ENCODE data around the gene TRIM37.
"Not testable (repeated sequence)": the region's sequence is repeated elsewhere in the genome, so short reads cannot be mapped to it uniquely, and the experiment has no call there.

Gene TRIM37

DNA sequence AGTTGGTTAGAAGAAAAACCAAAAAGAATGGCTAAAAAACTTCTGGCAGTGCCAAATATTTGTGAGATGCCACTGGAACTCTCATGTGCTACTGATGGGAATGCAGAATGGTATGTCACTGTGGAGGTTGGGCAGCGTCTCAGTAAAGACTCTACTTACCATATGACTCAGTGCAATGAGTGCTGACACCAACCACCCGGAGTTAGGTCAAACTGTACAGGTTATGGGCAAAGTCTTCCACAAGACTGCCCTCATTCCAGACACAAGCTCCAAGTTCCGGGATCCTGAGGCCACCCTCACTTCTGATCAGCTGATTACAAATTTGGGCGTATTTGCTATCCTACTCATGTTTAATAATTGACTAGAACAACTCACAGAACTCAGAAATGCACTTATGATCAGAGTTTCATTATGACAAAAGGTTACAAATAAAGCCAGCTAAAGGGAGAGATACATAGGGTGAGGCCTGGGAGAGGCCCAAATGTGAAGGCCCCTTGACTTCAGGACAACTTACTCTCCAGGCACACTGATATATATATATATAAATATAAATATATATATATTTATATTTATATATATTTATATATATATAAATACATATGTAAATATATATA lies 114.9 kb downstream of the TRIM37 start:
- no peak for DNase-seq (ENCODE audit: low spot score)

- DNase-seq (ENCODE audit: low spot score), result no peak
Measured at GRCh38 chr17:58989629-58990028, 117.1 kb downstream of the TRIM37 start.

GRCh38 chr17:58985971-58986370 lies 120.7 kb downstream of the TRIM37 start:
- DNase-seq (ENCODE audit: low spot score), result no peak

GRCh38 chr17:58985367-58985766 lies 121.3 kb downstream of the TRIM37 start:
- no peak for DNase-seq (ENCODE audit: low spot score)

GRCh38 chr17:58982626-58983025 lies 124.1 kb downstream of the TRIM37 start:
- no peak for DNase-seq (ENCODE audit: low spot score)

DNA sequence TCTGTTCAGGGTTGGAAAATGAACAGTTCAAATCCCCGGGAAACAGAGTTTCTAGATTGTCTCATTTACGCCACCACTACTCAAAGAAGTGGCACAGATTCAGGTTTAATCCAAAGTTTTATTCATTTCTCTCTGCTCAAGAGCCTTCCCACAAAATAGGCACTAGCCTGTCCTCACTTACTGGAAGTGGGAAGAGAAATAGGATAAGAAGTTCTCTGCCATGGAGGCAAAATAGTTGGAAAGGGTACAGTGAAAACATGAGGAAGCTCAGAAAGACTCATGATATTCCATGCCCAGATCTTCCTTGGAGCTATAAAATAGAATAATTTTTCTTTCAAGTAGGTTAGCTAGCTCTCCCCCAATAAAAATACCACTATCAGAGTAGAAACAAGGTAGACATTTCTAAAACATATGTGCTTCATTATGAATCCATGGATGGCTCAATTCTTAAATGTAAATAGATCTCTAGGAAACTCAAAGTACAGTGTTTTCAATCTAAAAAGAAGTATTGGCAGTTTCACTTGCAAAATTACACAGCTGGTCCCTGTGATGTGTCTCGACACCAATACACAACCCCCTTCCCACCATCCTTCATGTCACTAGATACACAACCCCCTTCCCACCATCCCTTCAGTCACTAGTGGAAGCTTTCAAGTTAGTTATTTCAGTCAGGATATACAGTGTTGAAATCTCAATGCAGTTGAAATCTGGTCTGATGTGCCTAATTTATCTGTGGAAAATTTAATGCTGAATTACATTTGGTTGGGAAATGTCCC lies 125.8 kb downstream of the TRIM37 start:
- DNase-seq (ENCODE audit: low spot score), result no peak

GRCh38 chr17:58976541-58976940 lies 130.1 kb downstream of the TRIM37 start:
- no peak for DNase-seq (ENCODE audit: low spot score)

- DNase-seq (ENCODE audit: low spot score), result no peak
Measured at GRCh38 chr17:58974354-58974753, 132.3 kb downstream of the TRIM37 start.

GRCh38 chr17:58970609-58971450 lies 135.8 kb downstream of the TRIM37 start:
- DNase-seq (ENCODE audit: low spot score), result no peak

DNA sequence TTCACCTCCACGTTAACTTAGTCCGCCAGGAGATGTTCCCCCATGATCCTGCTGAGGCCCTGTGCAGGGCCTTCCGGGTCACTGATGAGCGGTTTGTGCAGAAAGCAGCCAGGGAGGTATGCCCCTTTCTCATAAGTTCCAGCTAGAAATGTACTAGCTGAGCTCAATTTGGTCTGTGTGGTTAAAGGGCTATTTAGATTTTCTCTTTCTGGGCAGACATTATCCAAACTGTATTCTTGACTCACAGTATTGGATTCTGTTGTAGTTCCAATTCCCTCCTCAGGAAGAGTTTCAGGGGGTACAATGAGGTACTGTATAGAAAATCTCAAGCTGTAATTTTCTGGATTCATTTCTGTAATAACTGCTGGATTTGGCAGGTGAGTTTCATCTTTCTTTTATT lies 137.1 kb downstream of the TRIM37 start:
- no peak for DNase-seq (ENCODE audit: low spot score)

GRCh38 chr17:58969156-58969555 lies 137.5 kb downstream of the TRIM37 start:
- no peak for DNase-seq (ENCODE audit: low spot score)

- no peak for DNase-seq (ENCODE audit: low spot score)
Measured at GRCh38 chr17:58968426-58969061, 138.1 kb downstream of the TRIM37 start.

DNA sequence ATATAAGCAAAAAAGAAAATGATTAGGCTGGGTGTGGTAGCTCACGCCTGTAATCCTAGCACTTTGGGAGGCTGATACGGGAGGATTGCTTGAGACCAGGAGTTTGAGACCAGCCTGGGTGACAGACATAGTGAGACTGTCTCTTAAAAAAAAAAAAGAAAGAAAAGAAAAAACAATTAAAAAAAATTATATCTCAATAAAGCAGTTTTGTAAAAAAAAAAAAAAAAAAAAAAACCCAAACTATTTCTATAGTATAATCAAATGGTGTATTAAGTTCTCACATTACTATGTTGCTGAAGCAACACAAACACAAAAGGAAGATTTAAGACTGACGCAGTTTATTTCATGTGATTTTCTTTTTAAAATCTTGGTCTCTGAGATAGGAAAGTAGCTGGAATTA lies 140.5 kb downstream of the TRIM37 start:
- DNase-seq (ENCODE audit: low spot score), result no peak

- no peak for DNase-seq (ENCODE audit: low spot score)
Measured at GRCh38 chr17:58965221-58965620, 141.5 kb downstream of the TRIM37 start.

GRCh38 chr17:58960068-58960467 lies 146.6 kb downstream of the TRIM37 start:
- DNase-seq (ENCODE audit: low spot score), result peak; percentile 8

DNA sequence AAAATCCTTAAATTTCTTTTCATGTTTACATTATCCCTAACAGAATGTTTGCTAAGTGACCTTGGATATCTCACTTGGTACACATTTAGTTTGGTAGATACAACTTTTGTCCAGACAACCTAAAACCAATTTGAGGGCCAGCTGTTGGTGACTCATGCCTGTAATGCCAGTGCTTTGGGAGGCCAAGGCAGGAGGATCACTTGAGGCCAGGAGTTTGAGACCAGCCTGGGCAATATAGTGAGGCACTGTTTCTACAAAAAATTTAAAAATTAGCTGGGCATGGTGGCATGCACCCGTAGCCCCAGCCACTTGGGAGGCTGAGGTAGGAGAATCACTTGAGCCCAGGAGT lies 149.0 kb downstream of the TRIM37 start:
- not testable (repeated sequence) for DNase-seq (ENCODE audit: low spot score)

DNA sequence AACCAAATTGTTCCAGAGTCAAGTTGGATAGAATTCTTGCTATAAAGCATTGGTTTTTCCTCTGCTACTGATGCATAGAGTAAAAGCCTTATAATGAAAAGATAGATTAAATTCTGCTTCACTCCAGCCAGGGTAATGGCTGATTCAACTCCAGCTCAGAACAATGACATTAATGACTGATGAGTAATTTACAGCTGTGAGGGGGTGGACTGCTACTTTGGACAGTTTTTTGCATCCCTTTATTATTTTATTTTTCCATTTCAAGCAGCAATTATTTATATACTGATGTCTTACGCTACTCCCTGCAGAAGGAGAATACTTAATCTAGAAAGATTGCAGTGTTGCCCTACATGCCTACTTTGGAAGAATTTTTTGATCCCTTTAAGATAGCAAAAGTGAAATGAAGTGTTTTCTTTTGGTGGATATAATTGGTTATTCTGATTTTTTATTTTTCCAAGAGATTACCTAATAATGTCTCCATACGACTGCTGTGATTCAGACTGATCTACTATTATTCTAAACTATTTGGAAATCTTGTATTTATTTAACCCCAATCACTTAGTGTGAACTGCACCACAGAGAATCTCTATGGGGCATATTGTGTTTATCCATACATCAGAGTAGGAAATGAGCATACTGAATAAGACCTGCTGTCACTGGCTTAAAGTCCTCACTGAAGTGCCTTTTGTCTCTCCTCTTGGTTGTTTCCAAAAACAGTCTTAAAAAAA lies 149.5 kb downstream of the TRIM37 start:
- no peak for DNase-seq (ENCODE audit: low spot score)

DNA sequence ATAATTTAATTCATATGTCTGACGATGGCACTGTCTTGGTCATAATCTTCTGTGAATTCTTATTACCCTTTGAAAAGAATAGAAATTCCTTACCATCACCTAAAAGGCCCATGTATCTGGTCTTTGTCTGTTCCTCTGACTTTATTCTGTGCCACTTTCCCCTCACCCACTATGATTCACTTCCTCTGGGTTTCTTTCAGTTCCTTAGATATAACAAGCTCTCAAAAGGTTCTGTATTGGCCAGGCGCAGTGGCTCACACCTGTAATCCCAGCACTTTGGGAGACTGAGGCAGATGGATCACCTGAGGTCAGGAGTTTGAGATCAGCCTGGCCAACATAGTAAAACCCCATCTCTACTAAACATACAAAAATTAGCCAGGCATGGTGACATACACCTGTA lies 152.3 kb downstream of the TRIM37 start:
- DNase-seq (ENCODE audit: low spot score), result not testable (repeated sequence)

GRCh38 chr17:58947824-58948223 lies 158.9 kb downstream of the TRIM37 start:
- DNase-seq (ENCODE audit: low spot score), result no peak

GRCh38 chr17:58947411-58947810 lies 159.3 kb downstream of the TRIM37 start:
- no peak for DNase-seq (ENCODE audit: low spot score)

DNA sequence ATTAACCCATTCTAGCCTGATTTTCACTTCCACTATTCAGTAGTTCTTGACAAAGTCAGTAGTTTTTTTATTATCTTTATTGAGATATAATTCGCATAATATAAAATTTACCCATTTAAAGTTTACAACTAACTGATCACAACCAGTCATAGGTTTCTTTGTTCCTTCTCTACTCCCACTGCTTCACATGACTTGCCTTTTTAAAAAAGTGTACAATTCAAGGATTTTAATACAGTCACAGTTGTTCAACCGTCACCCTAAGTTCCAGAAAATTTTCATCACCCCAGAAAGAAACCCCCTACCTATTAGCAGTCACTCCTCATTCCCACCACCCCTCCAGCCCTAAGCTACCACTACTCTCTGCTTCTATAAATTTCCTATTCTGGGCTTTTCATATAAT lies 162.5 kb downstream of the TRIM37 start:
- DNase-seq (ENCODE audit: low spot score), result no peak

DNA sequence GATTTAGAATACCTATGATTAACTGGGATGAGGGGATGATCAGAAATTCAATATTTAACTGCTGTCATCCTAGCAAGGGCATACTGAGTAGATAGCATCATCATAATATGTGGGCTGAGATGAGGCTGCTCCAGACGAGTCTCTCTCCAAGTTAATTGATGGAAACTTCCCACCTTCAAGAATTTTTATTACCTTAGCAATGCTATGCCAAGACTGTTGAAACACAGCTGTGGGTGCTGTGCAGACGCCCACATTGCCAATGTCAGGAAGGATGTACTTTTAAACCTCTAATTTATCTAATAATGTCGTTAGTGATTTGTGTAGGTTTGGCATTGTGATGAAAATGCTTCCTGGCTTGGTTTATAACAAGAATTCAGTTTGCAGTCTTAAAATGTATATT lies 170.4 kb downstream of the TRIM37 start:
- peak; percentile 80 for DNase-seq (ENCODE audit: low spot score)
